Activated T-cell treated with anti-CD3 and anti-CD28 coated beads, Interleukin-2, amount 50 U/mL, for 48 hours (primary cell): ENCODE measurements around the gene PSMG1.
"Not testable (repeated sequence)": the region's sequence is repeated elsewhere in the genome, so short reads cannot be mapped to it uniquely, and the experiment has no call there.

Source experiments
- DNase-seq, 2 experiments: peaks; one replicate each; pipeline ENCODE4 v3.0.0-alpha.2; 2020

The PSMG1 gene

GRCh38 chr21:39187141-39187540, 3.9 kb upstream of the PSMG1 start:
- no peak for DNase-seq

GRCh38 chr21:39186676-39187075, 3.4 kb upstream of the PSMG1 start:
- DNase-seq, result no peak

GRCh38 chr21:39185157-39185556, 1.9 kb upstream of the PSMG1 start:
- DNase-seq, result no peak

GRCh38 chr21:39184050-39184980, 1.1 kb upstream of the PSMG1 start:
- no peak for DNase-seq

GRCh38 chr21:39182484-39183271, 573 bp downstream of the PSMG1 start:
- DNase-seq, result no peak

- DNase-seq, result no peak
Measured at GRCh38 chr21:39182016-39182415, 1.2 kb downstream of the PSMG1 start.

- DNase-seq, result no peak
Measured at GRCh38 chr21:39181205-39181818, 1.9 kb downstream of the PSMG1 start.

GRCh38 chr21:39180429-39181019, 2.7 kb downstream of the PSMG1 start:
- no peak for DNase-seq

- DNase-seq, result no peak
Measured at GRCh38 chr21:39178421-39178820, 4.8 kb downstream of the PSMG1 start.

GRCh38 chr21:39176271-39176709, 7.0 kb downstream of the PSMG1 start:
- DNase-seq, result no peak

GRCh38 chr21:39175665-39176064, 7.6 kb downstream of the PSMG1 start:
- DNase-seq, result no peak

GRCh38 chr21:39175154-39175553, 8.1 kb downstream of the PSMG1 start:
- no peak for DNase-seq

GRCh38 chr21:39173716-39174680, 9.3 kb downstream of the PSMG1 start:
- DNase-seq, result no peak

- no peak for DNase-seq
Measured at GRCh38 chr21:39169906-39170305, 13.3 kb downstream of the PSMG1 start.

GRCh38 chr21:39168800-39169199, 14.5 kb downstream of the PSMG1 start:
- no peak for DNase-seq

- no peak for DNase-seq
Measured at GRCh38 chr21:39164523-39164922, 18.7 kb downstream of the PSMG1 start.

GRCh38 chr21:39161064-39161463, 22.2 kb downstream of the PSMG1 start:
- DNase-seq, result no peak

GRCh38 chr21:39159342-39160063, 23.7 kb downstream of the PSMG1 start:
- DNase-seq, result no peak

GRCh38 chr21:39157241-39157640, 26.0 kb downstream of the PSMG1 start:
- not testable (repeated sequence) for DNase-seq

- DNase-seq, result no peak
Measured at GRCh38 chr21:39156024-39156423, 27.2 kb downstream of the PSMG1 start.

GRCh38 chr21:39155578-39155977, 27.7 kb downstream of the PSMG1 start:
- DNase-seq, result no peak
